Skeletal muscle satellite cell (primary cell): ENCODE results near the gene COL8A2.

Experiments
- H3K27me3 ChIP-seq: 2 replicates; pipeline ENCODE4 v1.7.0; 2013; ENCODE audit warnings: low read length; ENCODE audit not compliant: control insufficient read depth, insufficient read depth
- H3K36me3 ChIP-seq: 2 replicates; pipeline ENCODE4 v1.7.0; 2013; ENCODE audit warnings: mild to moderate bottlenecking, control low read depth, low read length; ENCODE audit not compliant: insufficient read depth
- H3K4me1 ChIP-seq: 2 replicates; pipeline ENCODE4 v1.7.0; 2013; ENCODE audit warnings: low read length; ENCODE audit not compliant: control insufficient read depth, insufficient read depth
- H3K4me2 ChIP-seq: 2 replicates; pipeline ENCODE4 v1.7.0; 2013; ENCODE audit warnings: mild to moderate bottlenecking, low read length
- H3K4me3 ChIP-seq: 2 replicates; pipeline ENCODE4 v1.7.0; 2013; ENCODE audit warnings: low read length
- H3K9ac ChIP-seq: 2 replicates; pipeline ENCODE4 v1.7.0; 2013; ENCODE audit warnings: mild to moderate bottlenecking, low read depth, low read length, moderate library complexity
- H3K9me3 ChIP-seq: replicated peaks from 2 replicates; pipeline ENCODE4 v1.7.0; 2013; ENCODE audit warnings: mild to moderate bottlenecking, control low read depth, low read length

COL8A2 gene

GRCh38 chr1:36133484-36133883 is 8.5 kb upstream of the COL8A2 start:
- Histone ChIP-seq H3K4me1 (peaks cover 52% of the 10 kb centered on the region), H3K4me2 (no peak overlapping the region), H3K9ac (no peak overlapping the region), H3K9me3 (no peaks in the 10 kb centered on the region), H3K36me3 (peaks cover 25% of the 10 kb centered on the region), H3K4me3 (no peak overlapping the region), H3K27me3 (no peaks in the 10 kb centered on the region)

GRCh38 chr1:36132029-36132428 is 7.0 kb upstream of the COL8A2 start:
- Histone ChIP-seq H3K4me1 (peaks cover 46% of the 10 kb centered on the region), H3K9ac (no peak overlapping the region), H3K4me3 (no peak overlapping the region), H3K9me3 (no peaks in the 10 kb centered on the region), H3K36me3 (peaks cover 10% of the 10 kb centered on the region), H3K27me3 (no peaks in the 10 kb centered on the region), H3K4me2 (no peak overlapping the region)

- Histone ChIP-seq H3K27me3 (peaks cover 16% of the 10 kb centered on the region), H3K4me1 (peaks cover 14% of the 10 kb centered on the region), H3K36me3 (no peaks in the 10 kb centered on the region), H3K4me3 (no peak overlapping the region), H3K9me3 (no peaks in the 10 kb centered on the region), H3K4me2 (no peak overlapping the region), H3K9ac (no peak overlapping the region)
Observed at GRCh38 chr1:36128905-36129206, 3.8 kb upstream of the COL8A2 start.

GRCh38 chr1:36128126-36128904 is 3.3 kb upstream of the COL8A2 start:
- Histone ChIP-seq H3K27me3 (peaks cover 21% of the 10 kb centered on the region), H3K36me3 (no peaks in the 10 kb centered on the region), H3K4me2 (no peak overlapping the region), H3K4me3 (no peak overlapping the region), H3K9me3 (no peaks in the 10 kb centered on the region), H3K4me1 (peaks cover 10% of the 10 kb centered on the region), H3K9ac (no peak overlapping the region)

GRCh38 chr1:36126797-36127500 is 1.9 kb upstream of the COL8A2 start:
- Histone ChIP-seq H3K4me2 (no peak overlapping the region), H3K4me1 (peaks cover 5% of the 10 kb centered on the region), H3K27me3 (peaks cover 27% of the 10 kb centered on the region), H3K4me3 (no peak overlapping the region), H3K36me3 (no peaks in the 10 kb centered on the region), H3K9ac (no peak overlapping the region), H3K9me3 (no peaks in the 10 kb centered on the region)

GRCh38 chr1:36126005-36126716 is 1.1 kb upstream of the COL8A2 start:
- Histone ChIP-seq H3K9me3 (no peaks in the 10 kb centered on the region), H3K27me3 (peaks cover 27% of the 10 kb centered on the region), H3K4me1 (peaks cover 5% of the 10 kb centered on the region), H3K36me3 (no peaks in the 10 kb centered on the region), H3K4me2 (no peak overlapping the region), H3K9ac (no peak overlapping the region), H3K4me3 (no peak overlapping the region)

- peaks cover 11% of the 10 kb centered on the region for H3K4me1 ChIP-seq
- peak overlapping the region; percentile 42 for H3K4me3 ChIP-seq
- no peak overlapping the region for H3K4me2 ChIP-seq
- H3K9me3 ChIP-seq: no peaks in the 10 kb centered on the region
- H3K36me3 ChIP-seq: no peaks in the 10 kb centered on the region
- no peak overlapping the region for H3K9ac ChIP-seq
- H3K27me3 ChIP-seq: peaks cover 27% of the 10 kb centered on the region
Observed at GRCh38 chr1:36124404-36125128, 456 bp downstream of the COL8A2 start.

- no peaks in the 10 kb centered on the region for H3K9me3 ChIP-seq
- H3K4me2 ChIP-seq: no peak overlapping the region
- H3K4me1 ChIP-seq: peaks cover 14% of the 10 kb centered on the region
- no peaks in the 10 kb centered on the region for H3K36me3 ChIP-seq
- H3K4me3 ChIP-seq: no peak overlapping the region
- no peak overlapping the region for H3K9ac ChIP-seq
- peaks cover 27% of the 10 kb centered on the region for H3K27me3 ChIP-seq
Observed at GRCh38 chr1:36123356-36123755, 1.7 kb downstream of the COL8A2 start.

GRCh38 chr1:36122062-36123030 is 2.7 kb downstream of the COL8A2 start:
- no peak overlapping the region for H3K9ac ChIP-seq
- peaks cover 27% of the 10 kb centered on the region for H3K27me3 ChIP-seq
- H3K36me3 ChIP-seq: no peaks in the 10 kb centered on the region
- no peaks in the 10 kb centered on the region for H3K9me3 ChIP-seq
- H3K4me1 ChIP-seq: peaks cover 11% of the 10 kb centered on the region
- H3K4me3 ChIP-seq: no peak overlapping the region
- no peak overlapping the region for H3K4me2 ChIP-seq

GRCh38 chr1:36119456-36119855 is 5.6 kb downstream of the COL8A2 start:
- peaks cover 17% of the 10 kb centered on the region for H3K27me3 ChIP-seq
- no peaks in the 10 kb centered on the region for H3K36me3 ChIP-seq
- H3K9me3 ChIP-seq: no peaks in the 10 kb centered on the region
- no peak overlapping the region for H3K9ac ChIP-seq
- H3K4me3 ChIP-seq: no peak overlapping the region
- H3K4me2 ChIP-seq: no peak overlapping the region
- H3K4me1 ChIP-seq: peaks cover 34% of the 10 kb centered on the region
